IMR-90 (cell line): ENCODE data around the gene TUBGCP2. TPM values are rescaled to one million over a fixed set of nuclear protein-coding genes. Genes with fewer than 3 reads are reported as not detected.

ENCODE experiments used
- ATAC-seq: fragments of 200-7000 bp; cut with Tn5 transposase; 2 replicates; pipeline ENCODE4 v1.9.1; 2020; ENCODE audit warnings: low read depth, mild to moderate bottlenecking, moderate library complexity
- BruUV-seq: library from RNA; stranded (reverse); fragments of 400-500 nt; replicated peaks from 2 replicates; lab custom pipeline; 2021; lab: Mats Ljungman, UMichigan
- CTCF ChIA-PET: fragments of 300-600 bp; formaldehyde crosslinking; extraction: SDS; loops from one replicate; lab custom pipeline; 2021; ENCODE audit warnings: antibody characterized with exemption; lab: Yijun Ruan, JAX
- POLR2A ChIA-PET: fragments of 300-600 bp; sonication (Branson Sonifier 250); formaldehyde crosslinking; loops from one replicate; lab custom pipeline; 2022; ENCODE audit warnings: antibody characterized with exemption; ENCODE audit not compliant: unreplicated experiment; lab: Charles Lee
- DNase-seq: peaks from one replicate; pipeline ENCODE4 v3.0.0; 2013
- H2AFZ ChIP-seq: replicated peaks from 2 replicates; pipeline ENCODE3; 2013; ENCODE audit warnings: low read length, mild to moderate bottlenecking; ENCODE audit not compliant: poor library complexity
- H2AK5ac ChIP-seq: 2 replicates; pipeline ENCODE4 v1.6.1; 2013; ENCODE audit warnings: low read depth, low read length, inconsistent platforms
- H2AK9ac ChIP-seq: replicated peaks from 2 replicates; pipeline ENCODE3; 2013; ENCODE audit warnings: mild to moderate bottlenecking, low read depth, low read length, moderate library complexity; ENCODE audit not compliant: poor library complexity
- H2BK120ac ChIP-seq: 2 replicates; pipeline ENCODE4 v1.6.1; 2013; ENCODE audit warnings: low read depth, low read length, inconsistent platforms
- H2BK15ac ChIP-seq: 3 replicates; pipeline ENCODE4 v1.6.1; 2013; ENCODE audit warnings: low read depth, low read length, inconsistent platforms
- H2BK20ac ChIP-seq: 2 replicates; pipeline ENCODE4 v1.6.1; 2013; ENCODE audit warnings: low read depth, mild to moderate bottlenecking, inconsistent platforms, low read length, moderate library complexity
- H2BK5ac ChIP-seq: 2 replicates; pipeline ENCODE4 v1.6.1; 2013; ENCODE audit warnings: mild to moderate bottlenecking, low read depth, low read length, inconsistent platforms; ENCODE audit not compliant: poor library complexity, severe bottlenecking
- H3K14ac ChIP-seq: replicated peaks from 2 replicates; pipeline ENCODE4 v1.6.1; 2013; ENCODE audit warnings: low read depth, low read length, inconsistent platforms
- H3K18ac ChIP-seq: 2 replicates; pipeline ENCODE4 v1.6.1; 2013; ENCODE audit warnings: low read depth, low read length, control low read depth
- H3K23ac ChIP-seq: 2 replicates; pipeline ENCODE4 v1.6.1; 2013; ENCODE audit warnings: low read depth, low read length, inconsistent platforms
- H3K27ac ChIP-seq: 2 replicates; pipeline ENCODE4 v1.5.1; 2013; ENCODE audit warnings: mild to moderate bottlenecking, control low read depth, low read length; ENCODE audit not compliant: insufficient read depth
- H3K27me3 ChIP-seq: 2 replicates; pipeline ENCODE4 v1.6.1; 2013; ENCODE audit warnings: low read length; ENCODE audit not compliant: control insufficient read depth, insufficient read depth
- H3K36me3 ChIP-seq: 2 replicates; pipeline ENCODE4 v1.6.1; 2013; ENCODE audit warnings: low read length, mixed read lengths; ENCODE audit not compliant: control insufficient read depth, insufficient read depth
- H3K4ac ChIP-seq: 2 replicates; pipeline ENCODE4 v1.6.1; 2013; ENCODE audit warnings: low read depth, low read length, inconsistent platforms
- H3K4me1 ChIP-seq: 2 replicates; pipeline ENCODE4 v1.6.1; 2013; ENCODE audit warnings: low read length, mixed read lengths; ENCODE audit not compliant: control insufficient read depth, insufficient read depth
- H3K4me2 ChIP-seq: 2 replicates; pipeline ENCODE4 v1.6.1; 2013; ENCODE audit warnings: low read depth, mild to moderate bottlenecking, control low read depth, low read length, moderate library complexity
- H3K4me3 ChIP-seq: 2 replicates; pipeline ENCODE4 v1.5.1; 2013; ENCODE audit warnings: low read depth, mild to moderate bottlenecking, control low read depth, low read length, moderate library complexity; ENCODE audit not compliant: insufficient read depth
- H3K56ac ChIP-seq: 2 replicates; pipeline ENCODE4 v1.6.1; 2013; ENCODE audit warnings: low read length, inconsistent platforms; ENCODE audit not compliant: insufficient read depth; ENCODE audit errors: extremely low read depth
- H3K79me1 ChIP-seq, 2 experiments: 2 replicates each; pipeline ENCODE4 v1.6.1; 2013; ENCODE audit warnings: low read length in 2 of 2, inconsistent platforms in 1 of 2, low read depth in 1 of 2
- H3K9ac ChIP-seq: 2 replicates; pipeline ENCODE4 v1.6.1; 2013; ENCODE audit warnings: low read depth, low read length, control low read depth
- H3K9me1 ChIP-seq: 2 replicates; pipeline ENCODE4 v1.6.1; 2013; ENCODE audit warnings: low read length, inconsistent platforms; ENCODE audit not compliant: insufficient read depth
- H3K9me3 ChIP-seq: 2 replicates; pipeline ENCODE4 v1.6.1; 2013; ENCODE audit warnings: low read length; ENCODE audit not compliant: control insufficient read depth, insufficient read depth
- H4K20me1 ChIP-seq: 2 replicates; pipeline ENCODE4 v1.6.1; 2013; ENCODE audit warnings: low read length, inconsistent platforms; ENCODE audit not compliant: insufficient read depth
- H4K5ac ChIP-seq: 2 replicates; pipeline ENCODE4 v1.6.1; 2013; ENCODE audit warnings: mild to moderate bottlenecking, low read depth, low read length, control low read depth
- H4K8ac ChIP-seq, 2 experiments: 2 replicates each; pipeline ENCODE4 v1.6.1; 2013; ENCODE audit warnings: low read depth in 2 of 2, low read length in 2 of 2, control low read depth in 1 of 2, inconsistent platforms in 1 of 2
- H4K91ac ChIP-seq: 2 replicates; pipeline ENCODE4 v1.6.1; 2013; ENCODE audit warnings: low read depth, low read length, inconsistent platforms; ENCODE audit not compliant: insufficient read depth
- BHLHE40 ChIP-seq: fragments of 150-350 bp; IDR thresholded peaks from 2 replicates; pipeline ENCODE4 v1.6.1; 2016; ENCODE audit warnings: mild to moderate bottlenecking, low read depth, low read length
- CHD1 ChIP-seq: IDR thresholded peaks from 2 replicates; pipeline ENCODE4 v1.6.1; 2012; ENCODE audit warnings: low read depth, low read length, improper control_type of control experiment
- ELK1 ChIP-seq: fragments of 150-350 bp; IDR thresholded peaks from 2 replicates; pipeline ENCODE4 v1.6.1; 2016; ENCODE audit warnings: low read depth, mild to moderate bottlenecking, low read length, moderate library complexity, borderline replicate concordance
- MAFK ChIP-seq: IDR thresholded peaks from 2 replicates; pipeline ENCODE4 v1.6.1; 2012; ENCODE audit warnings: low read depth, low read length, improper control_type of control experiment
- MAZ ChIP-seq: IDR thresholded peaks from 2 replicates; pipeline ENCODE4 v1.6.1; 2012; ENCODE audit warnings: low read depth, mild to moderate bottlenecking, low read length, improper control_type of control experiment, moderate library complexity, borderline replicate concordance
- MXI1 ChIP-seq: IDR thresholded peaks from 2 replicates; pipeline ENCODE4 v1.6.1; 2012; ENCODE audit warnings: low read depth, mild to moderate bottlenecking, low read length, moderate library complexity, borderline replicate concordance
- NFE2L2 ChIP-seq: fragments of 150-350 bp; IDR thresholded peaks from 2 replicates; pipeline ENCODE4 v1.6.1; 2016; ENCODE audit warnings: low read depth, mild to moderate bottlenecking, low read length
- POLR2A ChIP-seq: IDR thresholded peaks from 2 replicates; pipeline ENCODE4 v1.6.1; 2012; ENCODE audit warnings: mild to moderate bottlenecking, low read depth, low read length
- RAD21 ChIP-seq: IDR thresholded peaks from 2 replicates; pipeline ENCODE4 v1.6.1; 2012; ENCODE audit warnings: low read length, improper control_type of control experiment
- RCOR1 ChIP-seq: IDR thresholded peaks from 2 replicates; pipeline ENCODE4 v1.6.1; 2012; ENCODE audit warnings: mild to moderate bottlenecking, low read length, improper control_type of control experiment; ENCODE audit not compliant: insufficient replicate concordance
- RFX5 ChIP-seq: IDR thresholded peaks from 2 replicates; pipeline ENCODE4 v1.8.0; 2012; ENCODE audit warnings: low read depth, mild to moderate bottlenecking, low read length, moderate library complexity
- SMC3 ChIP-seq: fragments of 150-350 bp; IDR thresholded peaks from 2 replicates; pipeline ENCODE4 v1.6.1; 2016; ENCODE audit warnings: low read depth, mild to moderate bottlenecking, antibody characterized with exemption, low read length, moderate library complexity
- WGBS, 2 experiments: methylation state at CpG; one replicate each; pipeline versions ENCODE4 v1.1.5 to v1.1.7; 2013; ENCODE audit warnings: missing lambda C conversion rate in 2 of 2; ENCODE audit not compliant: insufficient read length in 1 of 2; ENCODE audit errors: extremely low coverage in 2 of 2; 5-methylcytosine and 5-hydroxymethylcytosine counted together
- dilution Hi-C: fragments of 300-500 bp; cut with HindIII; formaldehyde crosslinking; loops from one replicate; pipeline ENCODE4 v1.14.3; 2018; ENCODE audit warnings: low sequenced_read_pairs; ENCODE audit not compliant: unreplicated experiment
- in situ Hi-C: fragments of 300-500 bp; cut with MboI; formaldehyde crosslinking; loops from 3 replicates; pipeline ENCODE4 v1.14.3; 2019; ENCODE audit warnings: low sequenced_read_pairs, inconsistent platforms, mixed read lengths
- intact Hi-C: fragments of 100-400 bp; cut with micrococcal nuclease; formaldehyde crosslinking; loops from 2 replicates; pipeline ENCODE4 v1.10.0; 2022
- polyA plus RNA-seq, 3 experiments: library from polyadenylated mRNA; depleted of rRNA; stranded (reverse); fragments of >200 nt; gene quantifications; 2 replicates each; pipeline ENCODE4 v1.2.3, GENCODE V29; 2012; ENCODE audit warnings: low replicate concordance in 1 of 3
- total RNA-seq: library from RNA; depleted of rRNA; stranded (reverse); fragments of >200 nt; gene quantifications from 2 replicates; pipeline ENCODE4 v1.2.3, GENCODE V29; 2012
- TF ChIP-seq, protein P1 (sequence below): conservative IDR thresholded peaks from 2 replicates; pipeline ENCODE4 v1.5.1; 2012; ENCODE audit warnings: mild to moderate bottlenecking, low read depth, low read length, improper control_type of control experiment

The TUBGCP2 gene
- total and polyA plus RNA-seq, 2 of the 4 experiments (the other 2 are of a cell fraction): 48.1 to 72.6 TPM

- peak overlapping the region; percentile 75 for H2AFZ ChIP-seq
- H3K9me1 ChIP-seq: peaks cover 18% of the 10 kb centered on the region
- H2AK5ac ChIP-seq: peak overlapping the region; percentile 98
- peaks cover 21% of the 10 kb centered on the region for H3K4me1 ChIP-seq
- peak overlapping the region; percentile 88 for H3K14ac ChIP-seq
- H3K56ac ChIP-seq: no peak overlapping the region
- H3K36me3 ChIP-seq: no peaks in the 10 kb centered on the region
- H3K27me3 ChIP-seq: no peaks in the 10 kb centered on the region
- H4K20me1 ChIP-seq: no peaks in the 10 kb centered on the region
- peak overlapping the region; percentile 29; the same call in 1 of the 3 replicates for H2BK15ac ChIP-seq
- dilution Hi-C loops (no loop called here), intact Hi-C loops (loop anchor here (5.0 kb wide), 1 partner anchor 112 kb away; no protein-coding TSS in a partner anchor), in situ Hi-C loops (loop anchor here (25.0 kb wide), 1 partner anchor 597 kb away; no protein-coding TSS in a partner anchor)
- H4K5ac ChIP-seq: peak overlapping the region; percentile 58
- peak overlapping the region; percentile 96 for H3K4ac ChIP-seq
- peak overlapping the region; percentile 96 for H2BK20ac ChIP-seq
- H3K9me3 ChIP-seq: no peaks in the 10 kb centered on the region
- H3K4me2 ChIP-seq: peak overlapping the region; percentile 11; the same call in 1 of the 2 replicates
- POLR2A ChIA-PET: interaction anchor here (0.6 kb wide), 2 partner anchors 20 to 129 kb away, joined by 3 to 4 read pairs; no protein-coding TSS in a partner anchor
- H4K91ac ChIP-seq: peak overlapping the region; percentile 94
- peak overlapping the region; percentile 62; the same call in 1 of the 2 replicates for H3K23ac ChIP-seq
- H3K18ac ChIP-seq: peak overlapping the region; percentile 69
- peak overlapping the region; percentile 80 for H3K27ac ChIP-seq
- H2AK9ac ChIP-seq: peak overlapping the region; percentile 93
- DNase-seq: peak; percentile 100
- H3K9ac ChIP-seq: peak overlapping the region; percentile 29; the same call in 1 of the 2 replicates
- ATAC-seq: peak; percentile 75
- H2BK5ac ChIP-seq: peak overlapping the region; percentile 88
- no TSS peak for BruUV-seq
- no peak overlapping the region for H3K4me3 ChIP-seq
- CTCF ChIA-PET: interaction anchor here (0.6 kb wide), 1 partner anchor 113 kb away, joined by 4 read pairs; no protein-coding TSS in a partner anchor
- H2BK120ac ChIP-seq: peak overlapping the region; percentile 91
- 19% methylated on average over 7 of the region's 24 CpGs; no CpG with 5 or more reads in 1 of the 2 experiments for WGBS, 2 experiments
- peak overlapping the region; percentile 56 to 86 for H4K8ac ChIP-seq
- peaks cover 0 to 4% of the 10 kb centered on the region in 2 experiments; a peak in 1 of 4 replicates for H3K79me1 ChIP-seq
- TF ChIP-seq POLR2A (no peak; the same call in 1 of the 2 replicates), SMC3 (no peak), NFE2L2 (peak; percentile 49), RFX5 (no peak), MAZ (peak; percentile 52; the same call in 1 of the 2 replicates), RCOR1 (no peak), MXI1 (peak; percentile 93), BHLHE40 (peak; percentile 90), RAD21 (no peak), MAFK (peak; percentile 1; the same call in 1 of the 2 replicates), CHD1 (no peak), ELK1 (no peak)
- TF ChIP-seq, protein P1, sequence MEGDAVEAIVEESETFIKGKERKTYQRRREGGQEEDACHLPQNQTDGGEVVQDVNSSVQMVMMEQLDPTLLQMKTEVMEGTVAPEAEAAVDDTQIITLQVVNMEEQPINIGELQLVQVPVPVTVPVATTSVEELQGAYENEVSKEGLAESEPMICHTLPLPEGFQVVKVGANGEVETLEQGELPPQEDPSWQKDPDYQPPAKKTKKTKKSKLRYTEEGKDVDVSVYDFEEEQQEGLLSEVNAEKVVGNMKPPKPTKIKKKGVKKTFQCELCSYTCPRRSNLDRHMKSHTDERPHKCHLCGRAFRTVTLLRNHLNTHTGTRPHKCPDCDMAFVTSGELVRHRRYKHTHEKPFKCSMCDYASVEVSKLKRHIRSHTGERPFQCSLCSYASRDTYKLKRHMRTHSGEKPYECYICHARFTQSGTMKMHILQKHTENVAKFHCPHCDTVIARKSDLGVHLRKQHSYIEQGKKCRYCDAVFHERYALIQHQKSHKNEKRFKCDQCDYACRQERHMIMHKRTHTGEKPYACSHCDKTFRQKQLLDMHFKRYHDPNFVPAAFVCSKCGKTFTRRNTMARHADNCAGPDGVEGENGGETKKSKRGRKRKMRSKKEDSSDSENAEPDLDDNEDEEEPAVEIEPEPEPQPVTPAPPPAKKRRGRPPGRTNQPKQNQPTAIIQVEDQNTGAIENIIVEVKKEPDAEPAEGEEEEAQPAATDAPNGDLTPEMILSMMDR: no peak
Measured at GRCh38 chr10:133258818-133259601, 49.7 kb downstream of the TUBGCP2 start.
